ENCODE results near the gene STX17.

GRCh38 chr9:99895510-99895909 lies 10.9 kb upstream of the STX17 start:
- TF ChIP-seq CTCF (IDR thresholded peaks at IDR 0.05), result no peak
- TF ChIP-seq POLR2A (IDR thresholded peaks at IDR 0.05), result no peak
- TF ChIP-seq POLR2AphosphoS5 (IDR thresholded peaks at IDR 0.05), result no peak

Measured in prostate gland (tissue), 2 donors.